ENCODE measurements around the gene BRINP3. TPM values are rescaled to one million over a fixed set of nuclear protein-coding genes. Genes with fewer than 3 reads are reported as not detected.

Gene BRINP3
- total RNA-seq, 2 donors from 2014 or later: 6.8 to 8.0 TPM

DNA sequence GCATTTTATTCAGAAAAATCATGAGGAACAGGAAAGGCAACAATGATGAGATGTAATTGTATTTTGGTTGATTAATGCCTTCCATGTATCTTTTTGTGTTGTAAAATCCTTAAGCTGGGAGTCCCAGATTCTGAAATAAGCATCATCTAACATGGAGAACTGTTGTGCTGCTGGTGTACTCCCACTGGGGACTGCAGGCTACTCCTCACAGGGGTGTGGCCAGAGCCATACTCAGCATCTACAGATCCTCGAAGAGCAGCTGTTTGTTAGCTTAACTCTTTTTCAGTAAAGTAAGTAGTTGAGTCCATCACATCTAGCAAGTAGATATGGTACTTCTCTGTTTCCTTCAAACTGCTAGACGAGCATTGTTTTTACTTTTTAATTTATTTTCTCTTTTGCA lies 358.0 kb downstream of the BRINP3 start:
- H3K36me3 ChIP-seq: no peaks in the 10 kb centered on the region
- H3K4me1 ChIP-seq: no peaks in the 10 kb centered on the region
- no peaks in the 10 kb centered on the region for H3K27me3 ChIP-seq
- TF ChIP-seq, protein P1, sequence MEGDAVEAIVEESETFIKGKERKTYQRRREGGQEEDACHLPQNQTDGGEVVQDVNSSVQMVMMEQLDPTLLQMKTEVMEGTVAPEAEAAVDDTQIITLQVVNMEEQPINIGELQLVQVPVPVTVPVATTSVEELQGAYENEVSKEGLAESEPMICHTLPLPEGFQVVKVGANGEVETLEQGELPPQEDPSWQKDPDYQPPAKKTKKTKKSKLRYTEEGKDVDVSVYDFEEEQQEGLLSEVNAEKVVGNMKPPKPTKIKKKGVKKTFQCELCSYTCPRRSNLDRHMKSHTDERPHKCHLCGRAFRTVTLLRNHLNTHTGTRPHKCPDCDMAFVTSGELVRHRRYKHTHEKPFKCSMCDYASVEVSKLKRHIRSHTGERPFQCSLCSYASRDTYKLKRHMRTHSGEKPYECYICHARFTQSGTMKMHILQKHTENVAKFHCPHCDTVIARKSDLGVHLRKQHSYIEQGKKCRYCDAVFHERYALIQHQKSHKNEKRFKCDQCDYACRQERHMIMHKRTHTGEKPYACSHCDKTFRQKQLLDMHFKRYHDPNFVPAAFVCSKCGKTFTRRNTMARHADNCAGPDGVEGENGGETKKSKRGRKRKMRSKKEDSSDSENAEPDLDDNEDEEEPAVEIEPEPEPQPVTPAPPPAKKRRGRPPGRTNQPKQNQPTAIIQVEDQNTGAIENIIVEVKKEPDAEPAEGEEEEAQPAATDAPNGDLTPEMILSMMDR (IDR thresholded peaks at IDR 0.05): no peak
- no peak overlapping the region for H3K27ac ChIP-seq
- H3K9me3 ChIP-seq: no peaks in the 10 kb centered on the region
- DNase-seq (ENCODE audit: low spot score): no peak
- no peak overlapping the region for H3K4me3 ChIP-seq

DNA sequence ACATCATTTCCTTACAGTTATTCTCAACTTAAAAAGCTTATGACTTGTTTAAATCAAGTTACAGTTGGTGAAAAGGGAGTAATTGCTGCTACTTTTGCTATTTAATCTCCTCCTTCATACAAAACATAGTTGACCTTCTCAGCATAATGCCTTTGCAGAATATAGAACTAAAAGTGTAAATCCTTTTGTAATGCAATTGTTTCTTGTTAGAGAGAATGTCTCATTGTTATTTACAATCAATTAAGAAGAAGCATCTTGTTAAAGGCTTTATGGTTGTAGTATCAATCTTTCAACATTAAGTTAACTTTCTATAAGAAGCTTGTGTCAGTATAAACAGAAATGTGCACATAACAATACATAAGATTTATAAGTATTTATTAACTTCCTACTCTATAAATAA lies 360.7 kb downstream of the BRINP3 start:
- no peak for DNase-seq (ENCODE audit: low spot score)
- Histone ChIP-seq H3K27ac (no peak overlapping the region), H3K4me3 (no peak overlapping the region), H3K36me3 (no peaks in the 10 kb centered on the region), H3K4me1 (no peaks in the 10 kb centered on the region), H3K27me3 (no peaks in the 10 kb centered on the region), H3K9me3 (no peaks in the 10 kb centered on the region)
- TF ChIP-seq, protein P1 (IDR thresholded peaks at IDR 0.05): no peak

DNA sequence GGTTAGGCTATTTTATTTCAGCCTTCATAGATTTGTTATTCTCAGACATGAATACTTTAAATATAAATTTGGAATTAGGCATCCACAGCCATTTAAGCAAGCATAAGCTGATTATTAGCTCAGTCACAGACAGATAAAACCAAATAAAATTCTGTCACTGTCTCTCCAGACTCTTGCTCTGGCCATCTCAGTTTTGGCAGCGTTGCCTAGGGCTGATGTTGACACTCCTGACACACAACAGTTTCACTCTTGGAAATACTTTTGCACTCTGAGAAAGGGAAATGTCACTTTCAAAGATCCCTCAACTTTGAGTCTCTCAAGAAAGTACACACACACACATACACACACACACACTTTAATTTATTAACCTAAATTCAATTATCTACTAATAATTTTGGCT lies 372.7 kb downstream of the BRINP3 start:
- TF ChIP-seq, protein P1 (IDR thresholded peaks at IDR 0.05): no peak
- H3K9me3 ChIP-seq: no peaks in the 10 kb centered on the region
- H3K36me3 ChIP-seq: no peaks in the 10 kb centered on the region
- no peak for DNase-seq (ENCODE audit: low spot score)
- H3K27me3 ChIP-seq: no peaks in the 10 kb centered on the region
- H3K4me3 ChIP-seq: no peak overlapping the region
- no peaks in the 10 kb centered on the region for H3K4me1 ChIP-seq
- no peak overlapping the region for H3K27ac ChIP-seq

DNA sequence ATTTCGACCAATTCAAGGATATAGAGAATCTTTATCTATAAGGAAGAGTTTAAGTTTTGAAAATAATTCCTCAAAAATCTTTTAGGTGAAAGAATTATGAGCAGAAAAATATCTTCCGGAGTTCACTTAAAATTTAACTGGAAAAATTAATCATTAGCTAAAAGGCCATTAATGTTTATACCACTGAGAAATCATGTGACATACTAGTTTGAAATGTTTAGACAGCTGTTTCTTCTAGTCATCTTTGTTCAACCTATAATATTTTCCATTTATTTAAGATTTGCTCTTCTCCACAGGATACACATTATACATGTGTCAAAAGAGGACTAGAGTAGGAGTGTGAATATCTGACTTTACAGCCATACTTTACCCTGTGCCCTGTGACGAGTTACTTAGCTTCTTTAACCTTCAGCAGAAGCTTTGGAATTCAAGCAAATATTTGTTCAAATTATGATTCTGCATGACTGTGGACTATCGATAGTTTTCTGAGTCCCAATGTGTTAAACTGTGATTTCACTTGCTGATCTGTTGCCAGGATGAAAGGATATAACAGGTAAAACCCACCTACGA lies 374.8 kb downstream of the BRINP3 start:
- DNase-seq (ENCODE audit: low spot score): no peak
- no peaks in the 10 kb centered on the region for H3K9me3 ChIP-seq
- TF ChIP-seq, protein P1 (IDR thresholded peaks at IDR 0.05): no peak
- no peaks in the 10 kb centered on the region for H3K36me3 ChIP-seq
- H3K27ac ChIP-seq: no peak overlapping the region
- no peaks in the 10 kb centered on the region for H3K27me3 ChIP-seq
- H3K4me3 ChIP-seq: no peak overlapping the region
- H3K4me1 ChIP-seq: no peaks in the 10 kb centered on the region

DNA sequence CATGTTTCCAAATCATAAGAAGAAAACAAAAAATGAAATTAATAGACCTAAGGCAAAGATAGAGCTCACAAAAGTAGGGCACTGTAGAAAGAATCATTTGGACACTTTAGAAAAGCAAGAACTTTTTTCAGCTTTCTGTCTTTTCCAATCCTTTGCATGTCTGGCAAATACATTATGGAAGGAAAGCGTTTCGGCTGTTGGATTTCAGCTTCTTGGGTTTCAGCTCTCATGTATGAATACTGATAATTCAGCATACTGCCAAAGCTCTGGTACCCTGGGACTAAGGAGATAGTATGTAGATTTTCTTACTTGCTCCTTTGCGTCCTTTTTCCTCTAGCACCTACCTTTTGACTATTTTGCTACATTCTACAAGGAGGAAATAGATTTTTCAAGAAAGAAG lies 375.9 kb downstream of the BRINP3 start:
- Histone ChIP-seq H3K27ac (no peak overlapping the region), H3K27me3 (no peaks in the 10 kb centered on the region), H3K36me3 (no peaks in the 10 kb centered on the region), H3K4me1 (no peaks in the 10 kb centered on the region), H3K4me3 (no peak overlapping the region), H3K9me3 (no peaks in the 10 kb centered on the region)
- TF ChIP-seq, protein P1 (IDR thresholded peaks at IDR 0.05): no peak
- DNase-seq (ENCODE audit: low spot score): no peak

DNA sequence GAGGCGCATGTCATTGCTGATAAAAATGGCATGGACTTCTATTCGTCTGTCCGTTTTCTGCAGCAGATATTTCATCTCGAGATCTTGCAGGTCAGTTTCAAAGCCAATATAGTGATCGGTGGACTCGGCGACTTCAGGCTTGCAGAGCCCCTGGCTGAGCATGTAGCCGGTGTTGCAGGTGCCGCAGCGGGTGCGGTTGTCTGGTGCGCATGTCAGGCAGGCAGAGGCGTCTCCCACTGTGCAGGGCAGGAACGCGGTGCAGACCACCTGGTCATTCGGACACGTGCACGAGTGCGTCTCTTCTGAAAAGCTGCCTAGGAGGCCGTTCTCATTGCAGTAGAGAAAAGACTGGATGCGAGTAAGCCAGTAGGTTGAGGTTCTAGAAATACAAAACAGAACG lies 378.9 kb downstream of the BRINP3 start:
- Histone ChIP-seq H3K4me3 (no peak overlapping the region), H3K36me3 (no peaks in the 10 kb centered on the region), H3K4me1 (no peaks in the 10 kb centered on the region), H3K27ac (no peak overlapping the region), H3K9me3 (no peaks in the 10 kb centered on the region), H3K27me3 (no peaks in the 10 kb centered on the region)
- no peak for DNase-seq (ENCODE audit: low spot score)
- TF ChIP-seq, protein P1 (IDR thresholded peaks at IDR 0.05): no peak
